Fibroblast of lung (primary cell): ENCODE measurements around the gene ANKRD7. TPM values are rescaled to one million over a fixed set of nuclear protein-coding genes. Genes with fewer than 3 reads are reported as not detected.

Experiments
- DNase-seq, 2 donors: peaks; one replicate each; pipeline versions ENCODE4 v3.0.0 to v3.0.0-alpha.2; 2010; ENCODE audit warnings: low read depth in 2 of 2
- H2AFZ ChIP-seq: 2 replicates; pipeline ENCODE4 v1.5.1; 2012; ENCODE audit warnings: low read length, control low read depth, inconsistent platforms
- H3K27ac ChIP-seq: 2 replicates; pipeline ENCODE4 v1.5.1; 2011; ENCODE audit warnings: low read length, control low read depth; ENCODE audit not compliant: insufficient read depth
- H3K27me3 ChIP-seq: 2 replicates; pipeline ENCODE4 v1.5.1; 2011; ENCODE audit warnings: mild to moderate bottlenecking, low read length; ENCODE audit not compliant: control insufficient read depth, insufficient read depth
- H3K36me3 ChIP-seq: 2 replicates; pipeline ENCODE4 v1.5.1; 2011; ENCODE audit warnings: low read length; ENCODE audit not compliant: control insufficient read depth, insufficient read depth
- H3K4me1 ChIP-seq: 2 replicates; pipeline ENCODE4 v1.5.1; 2011; ENCODE audit warnings: low read length; ENCODE audit not compliant: control insufficient read depth, insufficient read depth; ENCODE audit errors: extremely low read depth
- H3K4me2 ChIP-seq: 2 replicates; pipeline ENCODE4 v1.5.1; 2011; ENCODE audit warnings: low read length, control low read depth; ENCODE audit not compliant: insufficient read depth; ENCODE audit errors: extremely low read depth
- H3K4me3 ChIP-seq, 4 experiments: fragments of 200-600 bp in 1 of 4; sonication (generic) in 1 of 4; replicated peaks in 1 of 4; 2 replicates each; pipeline ENCODE4 v1.5.1; 2011 to 2016; ENCODE audit warnings: low read length in 4 of 4, low read depth in 3 of 4, mild to moderate bottlenecking in 3 of 4, control low read depth in 2 of 4, inconsistent platforms in 1 of 4, mixed read lengths in 1 of 4; ENCODE audit not compliant: insufficient read depth in 1 of 4; ENCODE audit errors: control extremely low read depth in 1 of 4
- H3K79me2 ChIP-seq: 2 replicates; pipeline ENCODE4 v1.5.1; 2012; ENCODE audit warnings: mild to moderate bottlenecking, low read length, inconsistent platforms; ENCODE audit not compliant: control insufficient read depth, insufficient read depth
- H3K9ac ChIP-seq: 2 replicates; pipeline ENCODE4 v1.5.1; 2011; ENCODE audit warnings: mild to moderate bottlenecking, low read length, control low read depth; ENCODE audit not compliant: insufficient read depth
- H3K9me3 ChIP-seq: 2 replicates; pipeline ENCODE4 v1.5.1; 2012; ENCODE audit warnings: low read depth, low read length; ENCODE audit not compliant: control insufficient read depth, insufficient read depth
- H4K20me1 ChIP-seq: 2 replicates; pipeline ENCODE4 v1.5.1; 2011; ENCODE audit warnings: low read length; ENCODE audit not compliant: control insufficient read depth, insufficient read depth; ENCODE audit errors: extremely low read depth
- EZH2 ChIP-seq: IDR thresholded peaks from 2 replicates; pipeline ENCODE4 v1.5.1; 2012; ENCODE audit warnings: low read length, control low read depth, mild to moderate bottlenecking; ENCODE audit errors: missing control alignments
- polyA plus RNA-seq, 2 donors: library from polyadenylated mRNA; depleted of rRNA in 1 of 2; stranded (reverse) in 1 of 2; unstranded in 1 of 2; fragments of >200 nt; gene quantifications; 2 replicates each; pipeline ENCODE4 v1.2.1, GENCODE V29; 2011 to 2012; ENCODE audit warnings: missing spikeins in 1 of 2
- total RNA-seq: library from RNA; depleted of rRNA; stranded (reverse); fragments of >200 nt; gene quantifications from 2 replicates; pipeline ENCODE4 v1.2.1, GENCODE V29; 2014
- TF ChIP-seq, protein P1 (sequence below), 2 donors: IDR thresholded peaks in 1 of 2; conservative IDR thresholded peaks in 1 of 2; 1 replicate in 1 of 2; 2 replicates in 1 of 2; pipeline ENCODE4 v1.5.1; 2011 to 2012; ENCODE audit warnings: low read length in 2 of 2, control low read depth in 1 of 2, inconsistent platforms in 1 of 2, low read depth in 1 of 2, mild to moderate bottlenecking in 1 of 2

ANKRD7 gene
- total and polyA plus RNA-seq, 2 donors (not counting 1 experiment from before 2014, with no cell fraction given), result 0.40 to 2.8 TPM

DNA sequence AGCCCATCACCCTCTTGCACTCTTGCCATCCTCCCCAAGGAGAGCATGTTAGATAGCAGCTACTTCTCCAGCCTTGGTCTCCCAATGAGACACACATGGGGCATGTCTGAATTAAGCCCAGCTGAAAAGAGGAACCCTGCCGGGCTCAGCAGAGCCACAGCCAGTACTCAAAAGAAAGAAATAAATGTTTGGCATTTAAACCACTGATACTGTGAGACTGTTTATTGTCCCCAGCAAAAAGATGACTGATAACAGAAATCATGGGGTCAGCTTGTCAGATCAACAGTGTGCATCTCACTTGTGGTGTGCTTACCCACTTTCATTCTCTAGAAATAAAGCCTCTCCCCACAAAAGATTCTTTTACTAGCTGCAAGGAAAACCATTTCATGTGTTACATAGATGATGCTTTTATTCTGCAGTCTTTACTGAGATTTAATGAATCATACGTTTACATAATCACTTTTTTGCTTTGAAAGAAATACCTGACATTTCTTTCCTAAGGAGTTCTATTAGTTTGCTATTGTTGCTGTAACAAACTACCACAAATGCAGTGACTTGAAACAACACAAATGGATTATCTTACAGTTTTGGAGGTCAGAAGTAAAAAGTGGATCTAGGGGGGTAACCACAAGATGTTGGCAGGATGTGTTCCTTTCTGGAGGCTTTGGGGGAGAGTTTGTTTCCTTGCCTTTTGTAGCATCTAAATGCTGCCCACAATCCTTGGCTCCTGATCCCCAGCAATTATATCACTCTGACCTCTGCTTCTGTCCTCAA, 20.9 kb downstream of the ANKRD7 start:
- H3K27ac ChIP-seq, result no peak overlapping the region
- H3K4me2 ChIP-seq, result no peak overlapping the region
- H3K9ac ChIP-seq, result no peak overlapping the region
- no peaks in the 10 kb centered on the region for H3K9me3 ChIP-seq
- H3K79me2 ChIP-seq, result no peaks in the 10 kb centered on the region
- H3K4me1 ChIP-seq, result no peaks in the 10 kb centered on the region
- no peaks in the 10 kb centered on the region for H3K27me3 ChIP-seq
- DNase-seq, result peak in 1 of 2 donors; percentile 61
- no peaks in the 10 kb centered on the region for H3K36me3 ChIP-seq
- no peaks in the 10 kb centered on the region for H4K20me1 ChIP-seq
- TF ChIP-seq, protein P1, sequence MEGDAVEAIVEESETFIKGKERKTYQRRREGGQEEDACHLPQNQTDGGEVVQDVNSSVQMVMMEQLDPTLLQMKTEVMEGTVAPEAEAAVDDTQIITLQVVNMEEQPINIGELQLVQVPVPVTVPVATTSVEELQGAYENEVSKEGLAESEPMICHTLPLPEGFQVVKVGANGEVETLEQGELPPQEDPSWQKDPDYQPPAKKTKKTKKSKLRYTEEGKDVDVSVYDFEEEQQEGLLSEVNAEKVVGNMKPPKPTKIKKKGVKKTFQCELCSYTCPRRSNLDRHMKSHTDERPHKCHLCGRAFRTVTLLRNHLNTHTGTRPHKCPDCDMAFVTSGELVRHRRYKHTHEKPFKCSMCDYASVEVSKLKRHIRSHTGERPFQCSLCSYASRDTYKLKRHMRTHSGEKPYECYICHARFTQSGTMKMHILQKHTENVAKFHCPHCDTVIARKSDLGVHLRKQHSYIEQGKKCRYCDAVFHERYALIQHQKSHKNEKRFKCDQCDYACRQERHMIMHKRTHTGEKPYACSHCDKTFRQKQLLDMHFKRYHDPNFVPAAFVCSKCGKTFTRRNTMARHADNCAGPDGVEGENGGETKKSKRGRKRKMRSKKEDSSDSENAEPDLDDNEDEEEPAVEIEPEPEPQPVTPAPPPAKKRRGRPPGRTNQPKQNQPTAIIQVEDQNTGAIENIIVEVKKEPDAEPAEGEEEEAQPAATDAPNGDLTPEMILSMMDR (conservative IDR thresholded peaks at IDR 0.05 in 1 of 2, IDR thresholded peaks at IDR 0.05 in 1 of 2; ENCODE audit: low read depth in 1 of 2, low read length in 2 of 2), result no peak
- TF ChIP-seq EZH2, result no peak
- H2AFZ ChIP-seq, result no peak overlapping the region
- H3K4me3 ChIP-seq, result no peak overlapping the region

DNA sequence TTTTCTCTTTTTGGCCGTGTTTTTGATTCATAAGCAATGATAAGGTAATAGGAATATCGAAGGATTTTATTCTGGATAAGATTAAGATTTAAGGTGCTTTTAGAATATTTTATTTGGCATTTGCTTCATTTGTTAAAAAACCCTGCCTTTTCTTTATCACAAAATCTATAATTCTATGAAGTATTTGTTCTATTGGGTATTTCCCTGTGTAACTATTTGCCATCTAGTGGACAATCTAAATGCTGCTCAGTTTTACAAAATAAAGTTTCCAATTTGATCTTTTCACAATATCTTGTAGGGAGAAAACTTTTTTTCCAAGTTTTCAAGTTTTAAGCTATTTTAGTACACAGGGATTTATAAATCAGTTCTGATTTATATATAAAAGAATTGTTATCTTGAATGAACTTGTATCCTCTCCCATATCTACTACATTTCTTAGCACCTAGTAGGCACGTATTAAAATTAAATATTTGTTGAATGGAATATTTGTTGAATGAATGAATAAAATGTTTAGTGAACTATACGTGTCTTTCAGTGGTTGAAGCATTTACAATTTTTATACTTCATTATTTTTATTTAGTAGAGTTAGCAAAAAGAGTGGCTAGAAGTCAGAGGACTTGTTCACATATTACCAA, 26.5 kb downstream of the ANKRD7 start:
- TF ChIP-seq EZH2, result no peak
- TF ChIP-seq, protein P1 (conservative IDR thresholded peaks at IDR 0.05 in 1 of 2, IDR thresholded peaks at IDR 0.05 in 1 of 2; ENCODE audit: low read depth in 1 of 2, low read length in 2 of 2), result peak in 1 of 2 donors; percentile 51
- no peak overlapping the region for H3K9ac ChIP-seq
- H3K4me1 ChIP-seq, result no peaks in the 10 kb centered on the region
- H2AFZ ChIP-seq, result no peak overlapping the region
- DNase-seq, result no peak
- no peaks in the 10 kb centered on the region for H3K79me2 ChIP-seq
- H3K9me3 ChIP-seq, result no peaks in the 10 kb centered on the region
- H3K4me3 ChIP-seq, result no peak overlapping the region
- H3K4me2 ChIP-seq, result no peak overlapping the region
- H3K36me3 ChIP-seq, result no peaks in the 10 kb centered on the region
- H4K20me1 ChIP-seq, result no peaks in the 10 kb centered on the region
- H3K27ac ChIP-seq, result no peak overlapping the region
- H3K27me3 ChIP-seq, result no peaks in the 10 kb centered on the region

DNA sequence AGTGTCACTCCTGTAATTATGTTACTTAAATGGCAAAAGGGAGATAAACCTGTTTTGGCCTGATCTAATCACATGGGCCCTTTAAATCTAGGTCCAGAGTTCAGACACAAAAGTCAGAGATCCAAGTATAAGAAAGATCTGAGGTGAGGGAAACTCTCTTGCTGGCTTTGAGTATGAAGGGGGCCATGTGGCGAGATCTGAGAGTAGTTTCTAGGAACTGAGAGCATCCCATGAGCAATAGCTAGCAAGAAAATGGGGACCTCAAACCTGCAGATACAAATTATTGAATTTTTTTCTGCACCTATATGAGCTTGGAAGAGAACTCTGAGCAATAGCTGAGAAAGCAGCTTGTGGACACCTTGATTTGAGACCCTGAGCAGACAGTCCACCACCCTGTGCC, 27.6 kb downstream of the ANKRD7 start:
- H4K20me1 ChIP-seq, result no peaks in the 10 kb centered on the region
- H3K79me2 ChIP-seq, result no peaks in the 10 kb centered on the region
- H3K9ac ChIP-seq, result no peak overlapping the region
- H3K4me3 ChIP-seq, result no peak overlapping the region
- H3K27me3 ChIP-seq, result no peaks in the 10 kb centered on the region
- no peaks in the 10 kb centered on the region for H3K4me1 ChIP-seq
- H3K4me2 ChIP-seq, result no peak overlapping the region
- TF ChIP-seq, protein P1 (conservative IDR thresholded peaks at IDR 0.05 in 1 of 2, IDR thresholded peaks at IDR 0.05 in 1 of 2; ENCODE audit: low read depth in 1 of 2, low read length in 2 of 2), result no peak
- no peak for TF ChIP-seq EZH2
- no peaks in the 10 kb centered on the region for H3K36me3 ChIP-seq
- no peak for DNase-seq
- H3K9me3 ChIP-seq, result no peaks in the 10 kb centered on the region
- H2AFZ ChIP-seq, result no peak overlapping the region
- no peak overlapping the region for H3K27ac ChIP-seq
